AG04449 (cell line): ENCODE results near the gene MGRN1.

Experiments
- CTCF ChIA-PET: fragments of 350-600 bp; formaldehyde crosslinking; extraction: SDS; loops from one replicate; lab custom pipeline; 2021; ENCODE audit warnings: antibody characterized with exemption; lab: Yijun Ruan, JAX
- POLR2A ChIA-PET: fragments of 400-600, 350-600 bp; formaldehyde crosslinking; extraction: SDS; loops from one replicate; lab custom pipeline; 2020; ENCODE audit warnings: antibody characterized with exemption, inconsistent platforms; lab: Yijun Ruan, JAX
- DNase-seq: peaks from one replicate; pipeline ENCODE4 v3.0.0-alpha.2; 2010; ENCODE audit warnings: low read depth, low spot score
- H3K4me3 ChIP-seq: 2 replicates; pipeline ENCODE4 v1.5.1; 2011; ENCODE audit warnings: low read depth, mild to moderate bottlenecking, control low read depth, low read length
- CTCF ChIP-seq: IDR thresholded peaks from one replicate; pipeline ENCODE4 v1.5.1; 2011; ENCODE audit warnings: mild to moderate bottlenecking, moderate library complexity, low read length, control low read depth, inconsistent platforms; ENCODE audit not compliant: insufficient read depth; ENCODE audit errors: missing control alignments

Gene MGRN1

GRCh38 chr16:4594433-4595410 lies 29.9 kb upstream of the MGRN1 start:
- H3K4me3 ChIP-seq: no peak overlapping the region
- CTCF ChIA-PET: interaction anchor here (1.4 to 7.1 kb wide), 3 partner anchors 9 to 88 kb away, joined by 3 to 49 read pairs (median 14); no protein-coding TSS in a partner anchor
- TF ChIP-seq CTCF: no peak
- no peak for DNase-seq
- POLR2A ChIA-PET: no interaction called here

- no peak overlapping the region for H3K4me3 ChIP-seq
- ChIA-PET CTCF (interaction anchor here (0.9 to 7.1 kb wide), 4 partner anchors 11 to 90 kb away, joined by 3 to 49 read pairs (median 3); no protein-coding TSS in a partner anchor), POLR2A (no interaction called here)
- no peak for TF ChIP-seq CTCF
- no peak for DNase-seq
Measured at GRCh38 chr16:4597174-4597573, 27.5 kb upstream of the MGRN1 start.

- DNase-seq: no peak
- CTCF ChIA-PET: interaction anchor here (7.1 kb wide), 1 partner anchor 13 kb away, joined by 49 read pairs; no protein-coding TSS in a partner anchor
- no peak for TF ChIP-seq CTCF
- no peak overlapping the region for H3K4me3 ChIP-seq
- POLR2A ChIA-PET: no interaction called here
Measured at GRCh38 chr16:4599037-4599436, 25.6 kb upstream of the MGRN1 start.

GRCh38 chr16:4599545-4599944 lies 25.1 kb upstream of the MGRN1 start:
- TF ChIP-seq CTCF: no peak
- CTCF ChIA-PET: interaction anchor here (7.1 kb wide), 1 partner anchor 14 kb away, joined by 49 read pairs; no protein-coding TSS in a partner anchor
- POLR2A ChIA-PET: no interaction called here
- H3K4me3 ChIP-seq: no peak overlapping the region
- no peak for DNase-seq

GRCh38 chr16:4601036-4601863 lies 23.4 kb upstream of the MGRN1 start:
- DNase-seq: no peak
- no peak for TF ChIP-seq CTCF
- no peak overlapping the region for H3K4me3 ChIP-seq
- POLR2A ChIA-PET: no interaction called here
- CTCF ChIA-PET: no interaction called here
